Keratinocyte (primary cell): ENCODE data around the gene ZNF530. TPM values are rescaled to one million over a fixed set of nuclear protein-coding genes. Genes with fewer than 3 reads are reported as not detected.

Experiments used
- DNase-seq: peaks from one replicate; pipeline ENCODE4 v3.0.0-alpha.2; 2011; ENCODE audit warnings: low read depth, missing footprints, low spot score
- FAIRE-seq: peaks from 2 replicates; lab custom pipeline; 2011; peaks lifted over from hg19 to GRCh38; lab: Jason Lieb, UNC
- H2AFZ ChIP-seq: 2 replicates; pipeline ENCODE4 v1.6.0; 2012; ENCODE audit warnings: low read length, control low read depth, inconsistent platforms; ENCODE audit not compliant: control insufficient read depth
- H3K27ac ChIP-seq: 2 replicates; pipeline ENCODE4 v1.5.1; 2011; ENCODE audit warnings: low read length; ENCODE audit not compliant: control insufficient read depth, insufficient read depth
- H3K27me3 ChIP-seq: 3 replicates; pipeline ENCODE4 v1.6.0; 2011; ENCODE audit warnings: low read length; ENCODE audit not compliant: control insufficient read depth, insufficient read depth; ENCODE audit errors: extremely low read depth
- H3K36me3 ChIP-seq, 2 experiments: 2 replicates in 1 of 2; 3 replicates in 1 of 2; pipeline ENCODE4 v1.5.1; 2011; ENCODE audit warnings: low read length in 2 of 2, mild to moderate bottlenecking in 1 of 2; ENCODE audit not compliant: control insufficient read depth in 2 of 2, insufficient read depth in 2 of 2; ENCODE audit errors: extremely low read depth in 1 of 2
- H3K4me1 ChIP-seq: 3 replicates; pipeline ENCODE4 v1.5.1; 2011; ENCODE audit warnings: low read length; ENCODE audit not compliant: control insufficient read depth, insufficient read depth; ENCODE audit errors: extremely low read depth
- H3K4me2 ChIP-seq: 3 replicates; pipeline ENCODE4 v1.6.0; 2011; ENCODE audit warnings: low read depth, low read length; ENCODE audit not compliant: control insufficient read depth, insufficient read depth; ENCODE audit errors: extremely low read depth
- H3K4me3 ChIP-seq, 3 experiments: fragments of 200-600 bp in 1 of 3; sonication (generic) in 1 of 3; 2 replicates in 2 of 3; 3 replicates in 1 of 3; pipeline ENCODE4 v1.5.1; 2011 to 2016; ENCODE audit warnings: low read length in 3 of 3, mild to moderate bottlenecking in 3 of 3, control low read depth in 2 of 3, inconsistent platforms in 1 of 3, low read depth in 1 of 3, mixed read lengths in 1 of 3, mixed run types in 1 of 3, moderate library complexity in 1 of 3; ENCODE audit not compliant: control insufficient read depth in 2 of 3, insufficient read depth in 2 of 3; ENCODE audit errors: extremely low read depth in 1 of 3
- H3K79me2 ChIP-seq: 2 replicates; pipeline ENCODE4 v1.6.0; 2012; ENCODE audit warnings: low read length; ENCODE audit not compliant: control insufficient read depth, insufficient read depth
- H3K9ac ChIP-seq: 3 replicates; pipeline ENCODE4 v1.6.0; 2011; ENCODE audit warnings: low read length; ENCODE audit not compliant: control insufficient read depth, insufficient read depth; ENCODE audit errors: extremely low read depth
- H3K9me1 ChIP-seq: 3 replicates; pipeline ENCODE4 v1.6.0; 2011; ENCODE audit warnings: low read length; ENCODE audit not compliant: control insufficient read depth, insufficient read depth; ENCODE audit errors: extremely low read depth
- H3K9me3 ChIP-seq: 2 replicates; pipeline ENCODE4 v1.5.1; 2012; ENCODE audit warnings: low read depth, low read length; ENCODE audit not compliant: control insufficient read depth
- H4K20me1 ChIP-seq: 3 replicates; pipeline ENCODE4 v1.6.0; 2011; ENCODE audit warnings: low read length; ENCODE audit not compliant: control insufficient read depth, insufficient read depth; ENCODE audit errors: extremely low read depth
- EZH2 ChIP-seq: IDR thresholded peaks from one replicate; pipeline ENCODE4 v1.6.1; 2012; ENCODE audit warnings: inconsistent platforms, mild to moderate bottlenecking, low read length, moderate library complexity
- dilution Hi-C: fragments of 300-500 bp; cut with MboI; formaldehyde crosslinking; loops from one replicate; pipeline ENCODE4 v1.7.0; 2020; ENCODE audit warnings: low sequenced_read_pairs; ENCODE audit not compliant: extremely low pct_ligation_motif_present
- polyA plus RNA-seq, 5 experiments: library from polyadenylated mRNA; depleted of rRNA in 3 of 5; stranded (reverse) in 3 of 5; stranded (forward) in 1 of 5; unstranded in 1 of 5; fragments of >200 nt; gene quantifications; 1 replicate in 1 of 5; 2 replicates in 3 of 5; 3 replicates in 1 of 5; pipeline versions ENCODE4 v1.2.1 to v1.2.3, GENCODE V29; 2011 to 2012; ENCODE audit warnings: missing spikeins in 2 of 5, low read depth in 1 of 5, low replicate concordance in 1 of 5
- TF ChIP-seq, protein P1 (sequence below), 3 experiments: IDR thresholded peaks in 1 of 3; conservative IDR thresholded peaks in 1 of 3; optimal IDR thresholded peaks in 1 of 3; 2 replicates in 2 of 3; 3 replicates in 1 of 3; pipeline versions ENCODE3 to v1.5.1; 2011; ENCODE audit warnings: low read length in 3 of 3, mild to moderate bottlenecking in 3 of 3, moderate library complexity in 2 of 3, control low read depth in 1 of 3, inconsistent platforms in 1 of 3; ENCODE audit not compliant: insufficient read depth in 2 of 3; ENCODE audit errors: extremely low read depth in 1 of 3

The ZNF530 gene
- polyA plus RNA-seq, 1 donor (not counting 4 experiments of a cell fraction or from before 2014, with no cell fraction given): 4.2 TPM

DNA sequence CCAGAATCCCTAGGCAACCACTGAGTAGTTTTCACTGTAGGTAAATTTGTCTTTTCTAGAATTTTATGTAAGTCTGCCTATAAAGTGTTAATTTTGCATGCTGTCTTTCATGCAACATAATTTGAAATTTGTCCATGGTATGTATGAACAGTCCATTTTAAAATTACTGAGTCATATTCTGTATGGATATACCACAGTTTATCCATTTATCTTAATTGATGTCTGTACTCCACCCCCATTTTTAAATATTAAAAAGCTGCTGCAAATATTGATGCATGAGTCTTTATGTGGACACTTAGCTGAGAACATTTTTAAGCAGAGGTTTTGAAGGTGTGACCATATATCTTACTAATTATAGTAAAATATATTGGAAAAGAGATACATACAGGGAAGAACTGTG is 23.4 kb downstream of the ZNF530 start:
- H3K27ac ChIP-seq: no peak overlapping the region
- peaks cover 42 to 55% of the 10 kb centered on the region in 2 experiments for H3K36me3 ChIP-seq
- H4K20me1 ChIP-seq: no peaks in the 10 kb centered on the region
- TF ChIP-seq, protein P1, sequence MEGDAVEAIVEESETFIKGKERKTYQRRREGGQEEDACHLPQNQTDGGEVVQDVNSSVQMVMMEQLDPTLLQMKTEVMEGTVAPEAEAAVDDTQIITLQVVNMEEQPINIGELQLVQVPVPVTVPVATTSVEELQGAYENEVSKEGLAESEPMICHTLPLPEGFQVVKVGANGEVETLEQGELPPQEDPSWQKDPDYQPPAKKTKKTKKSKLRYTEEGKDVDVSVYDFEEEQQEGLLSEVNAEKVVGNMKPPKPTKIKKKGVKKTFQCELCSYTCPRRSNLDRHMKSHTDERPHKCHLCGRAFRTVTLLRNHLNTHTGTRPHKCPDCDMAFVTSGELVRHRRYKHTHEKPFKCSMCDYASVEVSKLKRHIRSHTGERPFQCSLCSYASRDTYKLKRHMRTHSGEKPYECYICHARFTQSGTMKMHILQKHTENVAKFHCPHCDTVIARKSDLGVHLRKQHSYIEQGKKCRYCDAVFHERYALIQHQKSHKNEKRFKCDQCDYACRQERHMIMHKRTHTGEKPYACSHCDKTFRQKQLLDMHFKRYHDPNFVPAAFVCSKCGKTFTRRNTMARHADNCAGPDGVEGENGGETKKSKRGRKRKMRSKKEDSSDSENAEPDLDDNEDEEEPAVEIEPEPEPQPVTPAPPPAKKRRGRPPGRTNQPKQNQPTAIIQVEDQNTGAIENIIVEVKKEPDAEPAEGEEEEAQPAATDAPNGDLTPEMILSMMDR (optimal IDR thresholded peaks at IDR 0.05 in 1 of 3, IDR thresholded peaks at IDR 0.05 in 1 of 3, conservative IDR thresholded peaks at IDR 0.05 in 1 of 3; ENCODE audit: extremely low read depth in 1 of 3, insufficient read depth in 2 of 3, low read length in 3 of 3): no peak
- no peak for TF ChIP-seq EZH2
- H2AFZ ChIP-seq: no peak overlapping the region
- no peaks in the 10 kb centered on the region for H3K4me1 ChIP-seq
- peaks cover 47% of the 10 kb centered on the region for H3K9me3 ChIP-seq
- no peak overlapping the region for H3K9ac ChIP-seq
- dilution Hi-C loops: no loop called here
- peaks cover 53% of the 10 kb centered on the region for H3K79me2 ChIP-seq
- DNase-seq (no peak), FAIRE-seq (no peak)
- no peaks in the 10 kb centered on the region for H3K9me1 ChIP-seq
- H3K4me3 ChIP-seq: no peak overlapping the region
- H3K4me2 ChIP-seq: no peak overlapping the region
- H3K27me3 ChIP-seq: no peaks in the 10 kb centered on the region

DNA sequence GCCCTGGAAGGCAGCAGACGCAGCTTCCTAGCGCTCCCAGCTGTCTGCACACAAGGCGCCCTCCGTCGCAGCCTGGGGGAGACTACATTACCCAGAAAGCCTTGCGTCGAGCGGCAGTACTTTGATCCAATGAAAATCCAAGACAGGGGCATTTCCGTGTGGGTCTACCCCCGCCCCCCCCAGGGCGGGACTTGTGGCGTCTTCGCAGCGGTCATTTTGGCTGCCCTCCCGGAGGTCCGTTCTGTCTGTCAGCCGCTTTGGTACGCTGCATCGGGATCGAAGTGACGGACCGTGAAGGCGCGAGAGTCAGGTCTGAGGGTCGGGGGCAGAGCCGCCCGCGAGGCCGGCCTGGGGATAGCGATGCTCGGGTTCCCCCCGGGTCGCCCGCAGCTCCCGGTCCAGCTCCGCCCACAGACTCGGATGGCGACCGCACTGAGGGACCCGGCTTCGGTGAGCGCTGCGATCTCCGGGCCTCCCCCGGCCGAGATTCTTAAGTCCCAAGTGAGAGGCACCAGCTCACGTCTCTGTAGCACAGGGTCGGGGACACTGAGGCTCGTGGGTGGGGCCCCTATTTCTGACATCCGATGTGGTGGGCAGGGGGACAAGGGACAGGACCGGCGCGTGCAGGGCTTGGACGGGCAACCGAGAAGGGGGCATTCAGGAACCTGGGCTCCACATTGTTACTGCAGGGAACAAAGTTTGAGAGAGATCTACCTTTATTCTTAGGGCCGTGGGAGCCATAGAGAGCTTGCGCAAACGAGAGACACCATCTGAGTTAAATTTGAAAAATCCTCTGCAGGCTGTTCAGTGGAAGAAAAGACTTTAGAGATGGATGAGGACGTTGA is 33.5 kb downstream of the ZNF530 start, which contains the start of gene ZNF211:
Gene ZNF211, plus strand, starts transcription at position 182 of the 845 bp plus-strand sequence. Its CDS starts 179 bp downstream, at position 361.
- H4K20me1 ChIP-seq: no peaks in the 10 kb centered on the region
- H3K79me2 ChIP-seq: peaks cover 15% of the 10 kb centered on the region
- H3K36me3 ChIP-seq: peaks cover 1 to 9% of the 10 kb centered on the region in 2 experiments
- no peaks in the 10 kb centered on the region for H3K9me1 ChIP-seq
- DNase-seq (no peak), FAIRE-seq (peak; percentile 88)
- no peaks in the 10 kb centered on the region for H3K27me3 ChIP-seq
- H3K27ac ChIP-seq: peak within 1 kb of the TSS; percentile 37
- H3K9me3 ChIP-seq: peaks cover 6% of the 10 kb centered on the region
- peak within 1 kb of the TSS; percentile 78 for H2AFZ ChIP-seq
- peaks cover 5% of the 10 kb centered on the region for H3K4me1 ChIP-seq
- no peak for TF ChIP-seq EZH2
- TF ChIP-seq, protein P1 (optimal IDR thresholded peaks at IDR 0.05 in 1 of 3, IDR thresholded peaks at IDR 0.05 in 1 of 3, conservative IDR thresholded peaks at IDR 0.05 in 1 of 3; ENCODE audit: extremely low read depth in 1 of 3, insufficient read depth in 2 of 3, low read length in 3 of 3): no peak
- dilution Hi-C loops: no loop called here
- H3K9ac ChIP-seq: peak within 1 kb of the TSS; percentile 72
- peak within 1 kb of the TSS; percentile 77 for H3K4me2 ChIP-seq
- H3K4me3 ChIP-seq: peak within 1 kb of the TSS; percentile 78 to 83 (median 80)
